OCI-M1 (cell line): ENCODE data around the gene ACTMAP.
"Not testable (repeated sequence)": the region's sequence is repeated elsewhere in the genome, so short reads cannot be mapped to it uniquely, and the experiment has no call there.

Experiments used
- DNase-seq: peaks from one replicate; lab custom pipeline; 2025; lab: John Stamatoyannopoulos, UW

The ACTMAP gene, protein sequence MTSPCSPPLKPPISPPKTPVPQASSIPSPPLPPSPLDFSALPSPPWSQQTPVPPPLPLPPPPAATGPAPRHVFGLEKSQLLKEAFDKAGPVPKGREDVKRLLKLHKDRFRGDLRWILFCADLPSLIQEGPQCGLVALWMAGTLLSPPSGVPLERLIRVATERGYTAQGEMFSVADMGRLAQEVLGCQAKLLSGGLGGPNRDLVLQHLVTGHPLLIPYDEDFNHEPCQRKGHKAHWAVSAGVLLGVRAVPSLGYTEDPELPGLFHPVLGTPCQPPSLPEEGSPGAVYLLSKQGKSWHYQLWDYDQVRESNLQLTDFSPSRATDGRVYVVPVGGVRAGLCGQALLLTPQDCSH

DNA sequence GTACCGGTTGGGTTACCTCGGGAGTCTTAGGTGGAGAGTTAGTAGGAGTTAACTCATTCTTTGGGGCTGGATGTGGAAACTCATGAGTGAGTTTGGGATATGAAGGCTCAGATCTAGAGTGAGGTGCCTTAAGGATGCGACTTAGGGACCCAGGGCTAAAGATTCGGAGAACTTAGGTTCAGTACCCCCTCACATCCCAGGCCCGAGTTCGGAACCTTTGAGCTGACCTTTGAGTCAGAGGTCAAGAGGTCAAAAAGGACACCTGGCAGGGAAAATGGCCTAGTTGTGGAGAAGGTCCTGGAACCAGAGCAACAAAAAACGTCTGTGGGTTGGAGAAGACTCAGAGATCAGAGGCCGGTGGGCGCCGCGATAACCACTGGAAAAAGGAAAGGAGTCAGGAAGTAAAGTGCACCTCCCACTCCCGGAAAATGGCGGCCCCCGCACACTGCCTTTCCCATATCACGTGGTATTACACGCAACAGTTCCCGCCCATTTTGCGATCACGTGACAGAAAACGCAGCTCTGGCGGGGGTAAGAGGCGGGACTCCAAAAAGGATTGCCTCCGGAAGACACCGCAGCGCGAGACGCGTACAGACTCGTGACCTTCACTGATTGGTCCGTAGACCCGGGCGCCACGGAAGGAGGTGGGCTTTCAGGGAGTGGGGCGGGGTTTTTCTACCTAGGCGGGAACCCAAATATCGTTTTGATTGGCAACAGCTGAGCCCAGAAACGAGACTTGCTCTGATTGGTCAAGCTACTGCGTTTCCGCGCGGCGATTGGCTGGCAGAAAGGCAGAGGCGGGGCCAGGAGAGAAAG is at the start of gene ACTMAP:
TSS of gene ACTMAP (minus strand) at position 420 of the 816 bp plus-strand sequence. CDS start 674 bp downstream, outside the sequence.
- peak; percentile 100 for DNase-seq

DNA sequence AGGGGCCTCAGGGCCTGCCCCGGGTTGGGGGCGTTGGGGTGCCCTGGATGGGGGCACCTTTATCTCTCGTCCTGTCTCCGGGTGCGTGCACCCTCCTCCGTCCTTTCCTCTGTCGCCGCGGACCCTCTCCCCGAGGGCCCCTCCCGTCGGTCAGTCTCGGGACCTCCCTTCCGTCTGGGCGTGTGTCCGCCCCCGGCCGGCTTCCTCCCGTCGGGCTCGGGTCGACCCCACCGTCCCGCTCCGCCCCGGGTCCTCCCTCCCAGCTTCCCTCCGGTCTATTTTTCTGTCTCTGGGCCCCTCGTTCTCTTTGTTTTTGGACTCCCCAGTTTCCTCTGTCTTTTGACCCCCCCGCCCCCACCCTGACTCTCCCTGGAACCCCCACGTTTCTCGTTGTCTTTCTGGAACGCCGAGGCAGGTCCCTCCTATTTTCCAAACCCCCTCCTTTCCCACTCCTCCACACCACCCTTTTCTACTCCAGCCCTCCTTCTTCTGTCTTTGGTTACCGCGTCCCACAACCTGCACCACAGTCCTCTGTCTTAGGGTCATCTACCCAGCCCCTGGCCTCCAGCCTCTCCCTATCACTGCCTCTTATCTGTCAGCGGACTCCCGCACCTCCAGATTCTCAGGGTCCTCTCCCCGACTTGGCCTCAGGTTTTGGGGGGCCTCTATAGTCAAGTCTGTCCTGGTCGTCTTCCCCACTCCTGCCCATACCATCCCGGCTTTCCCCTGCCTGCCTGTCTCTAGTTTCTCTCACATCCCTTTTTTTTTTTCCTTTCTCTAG is 49.5 kb upstream of the ACTMAP start:
- peak; percentile 76 for DNase-seq

DNA sequence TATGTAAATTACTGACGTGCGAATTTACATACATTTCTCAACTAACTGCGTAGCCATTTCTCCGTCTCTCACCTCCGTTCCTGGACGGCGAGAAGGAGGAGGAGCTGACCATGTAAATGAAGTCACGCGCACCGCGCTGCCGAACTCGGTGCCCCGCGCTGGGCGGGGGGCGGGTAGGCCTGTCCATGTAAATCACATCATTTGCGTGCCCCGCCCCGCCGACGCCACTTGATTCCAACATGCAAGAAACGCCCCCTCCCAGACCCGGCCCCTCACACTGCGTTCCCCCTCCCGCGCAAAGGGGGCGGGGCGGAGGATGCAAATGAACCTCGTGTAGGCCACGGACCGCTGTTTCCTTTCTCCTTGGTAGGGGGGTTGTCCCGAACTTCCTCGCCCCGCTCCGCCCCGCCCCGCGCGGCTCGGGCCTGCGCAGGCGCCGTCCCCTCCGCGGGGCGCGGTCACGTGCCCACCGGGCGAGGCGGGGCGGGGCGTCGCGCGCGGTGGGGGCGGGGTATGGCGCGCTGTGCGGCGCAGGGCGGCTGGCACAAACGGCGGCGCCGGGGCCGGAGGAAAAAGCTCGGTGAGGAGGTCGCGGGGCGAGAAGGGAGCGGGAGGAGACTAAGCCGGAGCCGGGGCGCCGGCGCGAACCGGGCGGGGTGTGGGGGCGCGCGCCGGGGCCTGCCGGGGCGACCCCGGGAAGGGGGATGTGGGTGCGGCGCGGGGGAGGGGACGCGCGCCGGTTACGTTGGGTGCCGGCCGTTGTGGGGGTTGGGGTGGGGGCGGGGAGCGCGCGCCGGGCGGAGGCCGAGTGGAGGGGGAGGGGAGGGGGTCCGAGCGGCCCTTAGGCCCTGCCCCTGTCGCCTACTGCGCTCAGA is 48.6 kb upstream of the ACTMAP start, which contains the start of gene EGLN2:
TSS of gene EGLN2 (plus strand) at position 509 of the 875 bp plus-strand sequence. CDS start 1,382 bp downstream, outside the sequence.
- peak; percentile 100 for DNase-seq

DNA sequence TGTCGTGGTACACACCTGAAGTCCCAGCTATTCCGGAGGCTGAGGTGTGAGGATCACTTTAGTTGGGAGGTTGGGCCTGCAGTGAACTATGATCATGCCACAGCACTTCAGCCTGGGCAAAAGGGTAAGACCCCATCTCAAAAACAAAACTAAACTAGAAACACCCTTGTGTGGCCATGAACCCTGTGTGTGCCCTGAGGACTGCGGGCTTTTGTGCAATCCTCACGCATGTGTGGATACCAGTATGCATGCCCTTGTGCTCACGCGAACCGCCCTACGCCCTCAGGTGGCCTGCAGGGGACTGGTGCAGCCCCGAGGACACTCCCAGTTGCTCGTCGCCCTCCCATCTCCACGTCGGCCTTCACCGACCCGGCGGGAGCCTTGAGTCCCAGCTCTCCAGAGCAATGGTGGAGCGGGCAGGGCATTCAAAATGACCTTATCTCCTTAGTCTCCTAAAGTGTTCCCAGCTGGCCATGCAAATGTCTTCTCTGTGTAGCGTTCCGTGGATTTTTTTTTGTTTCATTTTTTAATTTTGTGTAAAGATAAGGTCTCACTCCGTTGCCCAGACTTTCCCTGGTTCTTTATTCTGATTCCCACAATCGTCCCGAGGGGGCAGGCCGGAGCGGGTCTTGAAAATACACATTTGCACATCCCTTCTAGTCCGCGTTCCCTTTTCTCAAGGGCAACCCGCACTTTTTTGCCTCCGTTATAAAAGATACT is 47.8 kb upstream of the ACTMAP start:
- peak; percentile 96 for DNase-seq

DNA sequence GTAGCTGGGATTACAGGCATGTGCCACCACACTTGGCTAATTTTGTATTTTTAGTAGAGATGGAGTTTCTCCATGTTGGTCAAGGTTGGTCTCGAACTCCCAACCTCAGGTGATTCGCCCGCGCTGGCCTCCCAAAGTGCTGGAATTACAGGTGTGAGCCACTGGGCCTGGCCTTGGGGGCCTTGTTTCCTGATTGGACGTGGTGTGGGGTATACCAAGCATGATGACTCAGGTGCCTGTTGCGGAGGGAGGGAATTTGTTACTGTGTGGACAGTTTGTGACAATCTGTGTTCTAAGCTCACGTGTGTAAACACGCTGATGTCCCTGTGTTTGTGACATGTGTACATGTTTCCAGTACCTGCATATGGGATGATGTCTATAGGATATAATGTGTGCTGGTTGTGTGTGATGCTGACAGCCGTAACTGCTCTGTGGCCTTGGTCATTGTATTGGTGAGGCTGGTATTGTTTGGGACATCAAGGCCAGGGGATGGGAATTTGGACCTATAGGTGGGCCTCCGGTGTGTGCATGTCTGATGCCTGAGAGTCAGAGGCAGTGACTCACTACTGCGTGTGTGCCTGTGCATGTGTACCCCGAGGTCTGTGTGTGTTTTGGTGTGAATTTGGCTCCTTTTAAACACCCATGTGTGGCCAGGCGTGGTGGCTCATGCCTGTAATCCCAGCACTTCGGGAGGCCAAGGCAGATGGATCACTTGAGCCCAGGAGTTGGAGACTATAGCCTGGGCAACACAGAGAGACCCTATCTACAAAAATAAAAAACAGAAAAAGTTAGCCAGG is 47.1 kb upstream of the ACTMAP start:
- no peak for DNase-seq

DNA sequence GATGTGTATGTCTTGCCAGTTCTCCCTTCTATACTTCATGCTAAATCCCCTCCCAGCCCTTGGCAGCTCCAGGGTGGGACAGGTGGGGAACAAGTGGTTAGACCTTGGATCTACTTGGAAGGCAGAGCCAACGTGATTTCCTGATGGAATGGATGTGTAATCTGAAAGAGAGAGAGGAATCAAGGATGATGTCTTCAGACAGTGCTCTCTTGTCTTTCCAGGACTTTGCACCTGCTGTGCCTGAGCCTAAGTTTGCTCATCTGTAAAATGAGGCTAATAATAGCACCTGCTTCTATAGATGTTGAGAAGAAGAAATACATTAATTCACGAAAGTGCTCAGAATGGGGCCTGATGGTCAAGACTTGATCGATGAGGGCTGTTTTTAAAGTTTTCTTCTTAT is 41.7 kb upstream of the ACTMAP start:
- DNase-seq, result no peak

DNA sequence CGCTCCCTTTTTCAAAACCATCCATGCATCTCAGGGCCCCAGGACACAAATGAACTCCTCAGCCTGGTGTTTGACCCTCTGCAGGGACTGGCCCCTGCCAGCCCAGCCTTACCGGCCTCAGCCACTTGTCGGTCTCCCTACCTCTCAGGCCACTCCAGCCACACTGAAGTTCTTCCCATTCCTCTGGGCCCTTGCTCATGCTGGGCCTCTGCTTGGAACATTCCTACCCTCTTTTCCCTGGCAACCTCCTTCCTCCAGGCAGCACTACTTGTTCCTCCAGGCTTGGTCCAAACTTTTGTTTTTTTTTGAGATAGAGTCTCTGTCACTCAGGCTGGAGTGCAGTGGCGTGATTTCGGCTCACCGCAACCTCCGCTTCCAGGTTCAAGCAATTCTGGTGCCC is 41.1 kb upstream of the ACTMAP start:
- DNase-seq, result no peak

DNA sequence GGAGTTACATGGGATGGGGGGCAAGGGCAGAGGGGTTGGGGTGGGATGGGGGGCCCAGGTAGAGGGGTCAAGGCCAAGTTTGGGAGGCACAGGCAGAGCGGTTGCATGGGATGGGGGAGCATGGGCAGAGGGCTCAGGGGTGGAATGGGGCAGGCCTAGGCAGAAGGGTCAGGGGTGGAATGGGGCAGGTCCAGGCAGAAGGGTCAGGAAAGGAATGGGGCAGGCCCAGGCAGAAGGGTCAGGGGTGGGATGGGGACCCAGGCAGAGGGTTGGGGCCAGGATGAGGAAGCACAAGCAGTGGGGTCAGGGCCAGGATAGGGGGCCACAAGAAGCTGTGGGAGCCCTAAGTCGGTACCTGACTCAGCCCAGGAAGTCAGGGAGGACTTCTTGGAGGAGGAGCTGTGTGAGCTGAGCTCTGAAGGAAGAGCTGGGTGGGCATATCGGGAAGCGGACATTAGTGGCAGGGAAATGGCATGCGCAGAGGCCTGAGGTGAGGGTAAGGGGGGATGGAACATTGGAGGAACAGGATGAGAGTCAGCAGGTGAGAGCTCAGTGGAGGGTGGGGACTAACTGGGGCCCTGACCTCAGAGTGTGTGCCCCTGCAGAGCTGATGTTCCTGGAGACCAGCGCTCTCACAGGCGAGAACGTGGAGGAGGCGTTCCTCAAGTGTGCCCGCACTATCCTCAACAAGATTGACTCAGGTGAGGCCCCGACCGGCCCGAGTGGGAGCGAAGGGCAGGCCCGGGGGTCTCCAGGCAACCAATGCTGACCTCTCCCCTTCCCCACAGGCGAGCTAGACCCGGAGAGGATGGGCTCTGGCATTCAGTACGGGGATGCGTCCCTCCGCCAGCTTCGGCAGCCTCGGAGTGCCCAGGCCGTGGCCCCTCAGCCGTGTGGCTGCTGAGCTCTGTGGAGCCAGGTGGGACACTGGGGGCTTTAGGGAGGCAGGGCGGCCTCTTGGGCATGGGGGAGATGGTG is 36.1 kb upstream of the ACTMAP start:
- no peak for DNase-seq

DNA sequence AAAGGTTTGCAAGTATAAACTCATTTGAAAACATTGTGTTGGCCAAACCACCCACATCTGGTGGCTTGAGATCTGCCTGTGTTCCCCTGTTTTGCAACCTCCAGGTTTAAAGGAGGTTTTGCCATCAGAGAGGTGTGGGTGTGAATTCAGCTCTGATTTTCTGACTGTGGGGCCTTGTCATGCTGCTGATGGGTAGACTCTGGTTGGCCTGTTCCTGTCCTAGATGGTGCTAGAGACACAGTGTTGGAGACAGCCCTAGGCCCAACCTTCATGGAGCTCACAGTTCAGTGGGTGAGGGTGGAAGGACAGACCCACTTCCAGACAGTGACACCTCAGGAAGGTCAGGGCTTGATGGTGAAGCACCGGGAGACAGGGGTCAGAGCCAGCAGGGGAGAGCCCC is 35.2 kb upstream of the ACTMAP start:
- no peak for DNase-seq

DNA sequence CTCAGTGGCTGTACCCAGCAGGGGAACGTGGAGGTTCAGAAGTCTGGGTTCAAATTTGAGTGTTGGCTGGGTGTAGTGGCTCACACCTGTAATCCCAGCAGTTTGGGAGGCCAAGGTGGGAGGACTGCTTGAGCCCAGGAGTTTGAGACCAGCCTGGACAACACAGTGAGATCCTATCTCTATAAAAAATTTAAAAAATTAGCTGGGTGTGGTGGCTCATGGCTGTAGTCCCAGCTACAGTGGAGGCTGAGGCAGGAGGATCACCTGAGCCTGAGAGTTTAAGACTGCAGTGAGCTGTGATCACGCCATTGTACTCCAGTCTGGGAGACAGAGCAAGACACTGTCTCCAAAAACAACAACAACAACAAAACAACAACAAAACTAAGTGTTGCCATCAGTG is 33.9 kb upstream of the ACTMAP start:
- DNase-seq, result not testable (repeated sequence)

DNA sequence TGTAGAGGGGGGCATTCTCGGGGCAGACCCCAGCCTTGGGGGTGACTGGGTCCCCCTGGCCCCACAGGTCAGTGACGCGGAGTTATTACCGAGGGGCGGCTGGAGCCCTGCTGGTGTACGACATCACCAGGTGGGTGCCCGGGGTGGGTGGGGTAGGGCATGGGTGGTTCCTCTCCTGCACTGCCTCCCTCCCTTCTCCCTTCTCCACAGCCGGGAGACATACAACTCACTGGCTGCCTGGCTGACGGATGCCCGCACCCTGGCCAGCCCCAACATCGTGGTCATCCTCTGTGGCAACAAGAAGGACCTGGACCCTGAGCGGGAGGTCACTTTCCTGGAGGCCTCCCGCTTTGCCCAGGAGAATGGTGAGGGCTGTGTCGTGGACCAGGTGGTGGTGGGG is 33.4 kb upstream of the ACTMAP start:
- DNase-seq, result no peak

DNA sequence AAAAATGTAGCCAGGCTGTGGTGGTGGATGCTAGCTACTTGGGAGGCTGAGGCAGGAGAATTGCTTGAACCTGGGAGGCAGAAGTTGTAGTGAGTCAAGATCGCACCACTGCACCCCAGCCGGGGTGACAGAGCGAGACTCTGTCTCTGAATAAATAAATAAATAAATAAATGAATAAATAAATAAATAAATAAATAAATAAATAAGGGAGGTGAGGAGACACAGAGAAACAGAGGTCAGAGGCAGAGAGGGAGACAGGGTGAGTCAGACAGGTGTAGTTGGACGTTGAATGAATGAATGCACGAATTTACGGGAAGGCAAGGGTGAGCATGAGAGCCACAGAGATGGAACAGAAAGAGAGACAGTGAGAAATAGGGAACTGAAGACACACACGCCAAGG is 30.9 kb upstream of the ACTMAP start:
- DNase-seq, result no peak

DNA sequence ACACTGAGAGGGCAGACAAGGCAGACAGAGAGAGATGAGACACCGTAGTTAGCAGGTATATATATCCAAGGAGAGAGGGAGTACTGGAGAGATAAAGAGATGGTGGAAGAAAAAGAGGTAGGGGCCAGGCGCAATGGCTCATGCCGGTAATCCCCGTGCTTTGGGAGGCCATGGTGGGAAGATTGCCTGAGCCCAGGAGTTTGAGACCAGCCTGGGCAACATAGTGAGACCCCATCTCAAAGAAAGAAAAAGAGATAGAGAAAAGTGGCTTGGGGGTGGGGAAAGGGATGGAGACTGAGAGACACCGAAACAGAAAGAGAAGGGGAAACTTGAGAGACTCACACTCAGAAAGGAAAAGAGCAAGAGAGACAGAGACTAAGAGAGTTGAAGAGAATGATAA is 30.3 kb upstream of the ACTMAP start:
- no peak for DNase-seq

DNA sequence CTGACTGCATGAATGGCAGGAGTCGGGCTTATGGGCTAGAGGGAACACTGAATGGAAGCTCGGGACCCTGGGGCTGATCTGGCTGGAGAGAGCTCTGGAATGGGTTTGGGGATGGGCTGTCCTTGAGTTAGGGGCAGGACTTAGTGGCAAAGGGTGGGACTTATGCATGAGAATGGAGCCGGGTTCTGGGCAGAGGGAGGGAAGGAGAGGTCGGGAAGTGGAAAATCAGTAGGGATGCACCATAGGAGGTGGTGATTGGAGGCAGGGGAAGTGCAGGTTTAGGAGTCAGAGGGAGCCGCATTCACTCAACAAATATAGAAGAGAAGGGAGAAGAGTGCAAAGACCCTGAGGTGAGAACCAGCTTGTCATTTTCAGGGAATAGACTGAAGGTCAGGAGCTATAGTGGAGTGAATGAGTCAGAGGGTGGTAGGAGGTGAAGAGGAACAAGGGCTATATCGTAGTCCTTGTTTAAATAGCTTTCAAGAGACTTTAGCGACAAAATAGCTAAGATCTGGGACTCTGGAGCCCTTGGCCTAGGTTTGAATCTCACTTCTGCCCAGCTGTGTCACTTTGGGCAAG is 28.5 kb upstream of the ACTMAP start:
- peak; percentile 77 for DNase-seq

DNA sequence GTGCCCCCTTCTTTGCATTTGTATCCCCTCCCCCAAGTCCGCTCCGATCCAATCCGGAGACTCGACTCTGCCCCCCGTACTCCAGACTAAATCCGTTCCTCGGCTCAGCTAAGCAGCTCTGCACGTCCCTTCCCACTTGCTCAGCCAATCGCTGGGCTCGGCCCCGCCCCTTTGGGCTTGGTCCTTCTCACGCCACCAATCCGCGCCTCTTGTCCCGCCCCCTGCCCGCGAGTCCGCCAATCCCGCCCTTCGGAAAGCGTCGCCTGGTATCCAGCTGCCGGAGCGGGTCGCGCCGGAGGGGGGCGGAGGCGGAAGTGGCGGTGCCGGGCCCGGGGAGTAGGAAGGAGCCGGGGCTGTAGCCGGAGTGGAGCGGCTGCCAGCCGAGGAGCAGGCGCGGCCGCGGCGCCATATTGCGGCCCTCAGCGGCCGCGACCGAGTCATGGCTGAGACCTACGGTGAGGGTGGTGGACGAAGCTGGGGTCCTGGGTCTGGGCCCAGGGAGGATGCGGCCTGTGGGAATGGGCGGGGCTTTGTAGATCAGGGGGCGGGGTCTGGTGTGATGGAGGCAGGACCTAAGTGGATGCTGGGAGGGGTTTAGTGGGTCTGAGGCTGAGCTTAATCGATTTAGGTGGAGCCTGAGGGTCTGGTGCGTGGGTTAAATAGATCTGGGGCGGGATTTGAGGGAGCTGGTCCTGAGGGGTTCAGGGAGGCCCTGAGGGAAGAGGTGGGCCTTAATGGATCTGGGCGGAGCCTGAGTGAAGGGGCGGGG is 27.8 kb upstream of the ACTMAP start, which contains the start of gene RAB4B:
TSS of gene RAB4B (plus strand) at position 311 of the 769 bp plus-strand sequence. CDS start at position 440, 129 bp downstream.
- DNase-seq, result peak; percentile 100

DNA sequence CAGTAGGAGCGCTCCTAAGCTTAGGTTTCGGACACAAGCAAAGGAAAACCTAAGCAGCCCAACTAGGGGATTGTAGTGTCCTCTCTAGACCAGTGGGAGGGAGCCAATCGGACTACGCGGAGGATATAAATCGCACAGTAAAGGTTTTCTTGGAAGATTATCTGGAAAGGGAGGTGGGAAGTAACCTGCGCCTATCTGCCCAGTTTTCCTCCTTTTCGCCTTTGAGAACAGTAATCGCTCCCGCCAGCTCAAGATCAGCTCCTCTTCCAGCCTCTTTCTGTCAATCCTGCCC is 27.3 kb upstream of the ACTMAP start:
- no peak for DNase-seq

DNA sequence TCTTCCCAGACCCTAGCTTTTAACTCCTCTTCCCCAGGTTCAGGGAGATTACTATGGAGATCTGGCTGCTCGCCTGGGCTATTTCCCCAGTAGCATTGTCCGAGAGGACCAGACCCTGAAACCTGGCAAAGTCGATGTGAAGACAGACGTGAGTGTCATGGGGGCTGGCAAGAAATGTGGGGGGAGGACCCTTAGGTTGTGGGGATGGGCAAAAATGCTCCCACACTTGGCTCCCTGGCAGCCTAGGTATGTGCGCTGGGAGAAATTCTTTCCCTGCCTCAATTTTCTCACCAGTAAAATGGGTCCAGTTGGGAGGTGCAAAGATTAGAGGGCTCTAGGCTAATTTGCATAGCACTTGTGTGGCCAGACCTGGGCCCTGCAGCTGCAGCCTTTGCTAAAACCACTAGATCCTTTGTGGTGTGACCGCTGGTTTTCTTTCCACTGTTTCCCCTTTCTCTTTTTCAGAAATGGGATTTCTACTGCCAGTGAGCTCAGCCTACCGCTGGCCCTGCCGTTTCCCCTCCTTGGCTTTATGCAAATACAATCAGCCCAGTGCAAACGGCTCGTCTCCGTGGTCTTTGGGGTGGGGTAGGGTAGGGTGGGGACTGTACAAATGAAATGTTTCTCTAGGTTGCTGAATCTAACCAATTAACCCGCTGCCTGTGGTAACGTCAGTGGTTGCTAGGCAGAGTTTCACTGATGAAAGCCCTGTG is 26.8 kb upstream of the ACTMAP start:
- peak; percentile 99 for DNase-seq
